ENCODE measurements around the gene IRF3.

The IRF3 gene

DNA sequence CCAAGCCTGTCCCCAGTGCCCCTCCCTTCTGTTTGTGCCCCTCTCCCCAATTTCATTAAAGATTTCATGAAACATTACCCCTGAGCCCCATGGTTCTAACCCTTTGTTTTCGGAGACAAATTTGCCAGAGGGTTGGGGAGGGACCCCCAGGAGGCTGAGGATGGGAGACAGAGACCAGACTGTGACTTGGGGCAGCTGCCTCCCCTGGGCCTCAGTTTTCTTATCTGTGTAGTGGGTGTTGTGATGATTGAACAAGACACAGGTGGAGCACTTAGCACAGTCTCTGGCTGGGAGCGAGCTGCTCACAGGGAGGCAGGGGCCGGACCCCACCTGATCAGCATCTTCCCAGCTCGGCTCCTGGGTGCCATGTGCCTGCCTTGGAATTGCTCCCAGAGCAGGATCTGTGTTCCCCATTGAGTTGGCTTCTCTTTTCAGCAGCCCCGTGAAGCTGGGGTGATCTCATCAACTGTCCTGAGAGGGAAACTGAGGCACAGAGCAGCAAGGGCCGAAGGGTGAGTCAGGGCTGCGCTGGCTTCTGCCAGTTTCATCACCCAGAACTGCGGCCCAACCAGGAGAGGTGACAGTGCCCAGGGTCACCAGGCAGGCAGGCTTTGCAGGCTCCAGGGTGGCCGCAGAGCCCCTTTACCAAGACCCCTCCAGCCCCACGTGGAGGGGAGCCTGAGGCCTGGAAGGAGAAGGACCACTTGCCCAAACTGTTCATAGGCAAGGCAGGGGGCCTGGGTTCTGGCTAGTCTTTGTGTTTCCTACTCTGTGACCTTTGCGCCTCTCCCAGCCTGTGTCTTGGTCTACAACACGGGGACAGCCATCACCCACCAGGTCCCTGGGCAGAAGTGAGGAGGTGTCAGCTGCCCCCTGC, 6.9 kb downstream of the IRF3 start:
- no peak overlapping the region for H3K4me3 ChIP-seq (ENCODE audit: low read depth, low read length)
- H3K27me3 ChIP-seq (ENCODE audit: control insufficient read depth, insufficient read depth, low read length): no peaks in the 10 kb centered on the region
- H3K9me3 ChIP-seq (ENCODE audit: control insufficient read depth, insufficient read depth, low read length): peaks cover 2% of the 10 kb centered on the region
- no peak overlapping the region for H3K9ac ChIP-seq (ENCODE audit: low read depth, low read length)
- H3K36me3 ChIP-seq (ENCODE audit: control insufficient read depth, insufficient read depth, low read length): peaks cover 73% of the 10 kb centered on the region
- H3K4me1 ChIP-seq (ENCODE audit: control insufficient read depth, insufficient read depth, low read length): peaks cover 3% of the 10 kb centered on the region

GRCh38 chr19:49658139-49658517, 7.5 kb downstream of the IRF3 start:
- peaks cover 2% of the 10 kb centered on the region for H3K9me3 ChIP-seq (ENCODE audit: control insufficient read depth, insufficient read depth, low read length)
- no peak overlapping the region for H3K9ac ChIP-seq (ENCODE audit: low read depth, low read length)
- no peak overlapping the region for H3K4me3 ChIP-seq (ENCODE audit: low read depth, low read length)
- H3K27me3 ChIP-seq (ENCODE audit: control insufficient read depth, insufficient read depth, low read length): no peaks in the 10 kb centered on the region
- H3K4me1 ChIP-seq (ENCODE audit: control insufficient read depth, insufficient read depth, low read length): peaks cover 3% of the 10 kb centered on the region
- H3K36me3 ChIP-seq (ENCODE audit: control insufficient read depth, insufficient read depth, low read length): peaks cover 79% of the 10 kb centered on the region

DNA sequence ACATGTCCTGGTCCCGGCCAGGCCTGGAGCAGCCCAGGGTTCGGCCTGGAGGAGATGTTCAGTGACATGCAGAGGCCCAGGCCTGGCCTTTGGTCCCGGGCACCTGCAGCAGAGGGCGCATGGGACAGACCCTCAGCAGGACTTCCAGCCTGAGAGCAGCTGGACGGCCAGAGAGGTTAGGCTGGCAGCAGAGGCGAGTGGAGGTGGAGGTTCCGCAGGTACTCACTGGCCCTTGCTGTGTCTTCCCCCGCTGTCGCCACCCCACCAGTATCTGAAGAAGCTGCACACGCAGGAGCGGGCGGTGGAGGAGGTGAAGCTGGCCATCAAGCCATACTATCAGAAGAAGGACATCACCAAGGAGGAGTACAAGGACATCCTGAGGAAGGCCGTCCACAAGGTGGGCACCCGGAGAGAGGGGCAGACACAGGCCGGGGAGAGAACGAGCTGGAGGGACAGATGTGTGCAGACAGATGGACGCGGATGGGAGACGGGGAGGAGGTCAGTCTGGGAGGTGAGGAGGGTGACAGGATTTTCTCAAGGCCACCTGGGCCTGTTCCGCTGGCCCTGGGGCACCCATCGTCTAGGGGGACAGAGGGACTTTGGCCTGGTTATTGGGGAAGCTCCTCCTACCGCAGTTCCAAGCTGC, 8.0 kb downstream of the IRF3 start:
- Histone ChIP-seq H3K36me3 (ENCODE audit: control insufficient read depth, insufficient read depth, low read length) (peaks cover 80% of the 10 kb centered on the region), H3K4me1 (ENCODE audit: control insufficient read depth, insufficient read depth, low read length) (peaks cover 3% of the 10 kb centered on the region), H3K27me3 (ENCODE audit: control insufficient read depth, insufficient read depth, low read length) (no peaks in the 10 kb centered on the region), H3K9ac (ENCODE audit: low read depth, low read length) (no peak overlapping the region), H3K4me3 (ENCODE audit: low read depth, low read length) (no peak overlapping the region), H3K9me3 (ENCODE audit: control insufficient read depth, insufficient read depth, low read length) (peaks cover 2% of the 10 kb centered on the region)

- peaks cover 75% of the 10 kb centered on the region for H3K36me3 ChIP-seq (ENCODE audit: control insufficient read depth, insufficient read depth, low read length)
- no peak overlapping the region for H3K4me3 ChIP-seq (ENCODE audit: low read depth, low read length)
- H3K27me3 ChIP-seq (ENCODE audit: control insufficient read depth, insufficient read depth, low read length): no peaks in the 10 kb centered on the region
- H3K9me3 ChIP-seq (ENCODE audit: control insufficient read depth, insufficient read depth, low read length): peaks cover 2% of the 10 kb centered on the region
- H3K4me1 ChIP-seq (ENCODE audit: control insufficient read depth, insufficient read depth, low read length): peaks cover 3% of the 10 kb centered on the region
- H3K9ac ChIP-seq (ENCODE audit: low read depth, low read length): no peak overlapping the region
These were observed 9.1 kb downstream of the IRF3 start for GRCh38 chr19:49656456-49657109.

- H3K9ac ChIP-seq (ENCODE audit: low read depth, low read length): no peak overlapping the region
- no peaks in the 10 kb centered on the region for H3K27me3 ChIP-seq (ENCODE audit: control insufficient read depth, insufficient read depth, low read length)
- H3K9me3 ChIP-seq (ENCODE audit: control insufficient read depth, insufficient read depth, low read length): peaks cover 2% of the 10 kb centered on the region
- H3K4me3 ChIP-seq (ENCODE audit: low read depth, low read length): no peak overlapping the region
- peaks cover 76% of the 10 kb centered on the region for H3K36me3 ChIP-seq (ENCODE audit: control insufficient read depth, insufficient read depth, low read length)
- H3K4me1 ChIP-seq (ENCODE audit: control insufficient read depth, insufficient read depth, low read length): peaks cover 3% of the 10 kb centered on the region
These were observed 9.8 kb downstream of the IRF3 start for GRCh38 chr19:49655570-49656455.

DNA sequence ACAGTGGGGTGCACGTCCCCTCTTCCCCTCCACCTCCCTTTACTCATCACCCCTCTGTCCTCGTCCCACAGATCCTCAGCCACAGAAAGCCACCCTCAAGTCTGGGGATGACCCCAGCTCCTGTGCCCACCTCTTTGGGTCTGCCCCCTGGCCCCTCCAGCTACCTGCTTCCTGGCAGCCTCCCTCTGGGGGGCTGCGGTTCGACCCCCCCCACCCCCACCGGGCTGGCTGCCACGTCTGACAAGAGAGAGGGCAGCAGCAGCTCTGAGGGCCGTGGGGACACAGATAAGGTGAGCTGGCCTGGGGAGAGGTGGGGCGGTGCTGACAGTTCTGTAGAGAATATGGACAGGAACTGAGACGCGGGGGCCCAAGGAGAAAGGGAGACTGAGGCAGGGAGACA, 11.1 kb downstream of the IRF3 start:
- Histone ChIP-seq H3K9ac (ENCODE audit: low read depth, low read length) (no peak overlapping the region), H3K36me3 (ENCODE audit: control insufficient read depth, insufficient read depth, low read length) (peaks cover 75% of the 10 kb centered on the region), H3K4me1 (ENCODE audit: control insufficient read depth, insufficient read depth, low read length) (peaks cover 3% of the 10 kb centered on the region), H3K27me3 (ENCODE audit: control insufficient read depth, insufficient read depth, low read length) (no peaks in the 10 kb centered on the region), H3K4me3 (ENCODE audit: low read depth, low read length) (no peak overlapping the region), H3K9me3 (ENCODE audit: control insufficient read depth, insufficient read depth, low read length) (no peaks in the 10 kb centered on the region)

DNA sequence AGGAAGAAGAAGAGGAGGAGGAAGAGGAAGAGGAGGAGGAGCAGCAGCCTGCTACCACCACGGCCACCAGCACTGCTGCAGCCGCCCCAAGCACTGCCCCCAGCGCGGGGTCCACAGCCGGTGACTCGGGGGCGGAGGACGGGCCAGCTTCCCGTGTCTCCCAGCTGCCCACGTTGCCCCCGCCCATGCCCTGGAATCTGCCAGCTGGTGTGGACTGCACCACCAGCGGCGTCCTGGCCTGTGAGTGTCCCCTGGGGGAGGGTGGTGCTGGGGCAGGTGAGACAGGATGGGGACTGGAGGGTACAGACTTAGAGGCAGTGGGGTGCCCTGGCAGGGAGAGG, 12.2 kb downstream of the IRF3 start:
- no peak overlapping the region for H3K4me3 ChIP-seq (ENCODE audit: low read depth, low read length)

DNA sequence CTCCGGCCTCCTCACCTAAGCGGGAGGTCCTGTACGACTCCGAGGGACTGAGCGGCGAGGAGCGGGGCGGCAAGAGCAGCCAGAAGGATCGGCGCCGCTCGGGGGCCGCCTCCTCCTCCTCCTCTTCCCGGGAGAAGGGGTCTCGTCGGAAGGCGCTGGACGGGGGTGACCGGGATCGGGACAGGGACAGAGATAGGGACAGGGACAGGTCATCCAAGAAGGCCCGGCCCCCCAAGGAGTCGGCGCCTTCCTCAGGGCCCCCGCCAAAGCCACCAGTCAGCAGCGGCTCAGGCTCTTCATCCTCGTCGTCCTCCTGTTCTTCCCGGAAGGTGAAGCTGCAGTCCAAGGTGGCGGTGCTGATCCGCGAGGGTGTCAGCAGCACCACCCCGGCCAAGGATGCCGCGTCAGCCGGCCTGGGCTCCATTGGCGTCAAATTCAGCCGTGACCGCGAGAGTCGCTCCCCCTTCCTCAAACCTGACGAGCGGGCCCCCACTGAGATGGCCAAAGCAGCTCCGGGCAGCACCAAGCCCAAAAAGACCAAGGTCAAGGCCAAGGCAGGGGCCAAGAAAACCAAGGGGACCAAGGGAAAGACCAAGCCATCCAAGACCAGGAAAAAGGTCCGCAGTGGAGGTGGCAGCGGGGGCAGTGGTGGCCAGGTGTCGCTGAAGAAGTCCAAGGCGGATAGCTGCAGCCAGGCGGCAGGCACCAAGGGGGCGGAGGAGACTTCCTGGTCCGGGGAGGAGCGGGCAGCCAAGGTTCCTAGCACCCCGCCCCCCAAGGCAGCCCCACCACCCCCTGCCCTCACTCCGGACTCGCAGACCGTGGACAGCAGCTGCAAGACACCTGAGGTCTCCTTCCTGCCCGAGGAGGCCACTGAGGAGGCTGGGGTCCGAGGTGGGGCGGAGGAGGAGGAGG, 12.8 kb downstream of the IRF3 start:
- Histone ChIP-seq H3K36me3 (ENCODE audit: control insufficient read depth, insufficient read depth, low read length) (peaks cover 66% of the 10 kb centered on the region), H3K9me3 (ENCODE audit: control insufficient read depth, insufficient read depth, low read length) (no peaks in the 10 kb centered on the region)

More for the DNA sequence above, 12.2 kb downstream of the IRF3 start:
- Histone ChIP-seq H3K27me3 (ENCODE audit: control insufficient read depth, insufficient read depth, low read length) (no peaks in the 10 kb centered on the region), H3K9me3 (ENCODE audit: control insufficient read depth, insufficient read depth, low read length) (no peaks in the 10 kb centered on the region), H3K4me1 (ENCODE audit: control insufficient read depth, insufficient read depth, low read length) (peaks cover 3% of the 10 kb centered on the region), H3K9ac (ENCODE audit: low read depth, low read length) (no peak overlapping the region), H3K36me3 (ENCODE audit: control insufficient read depth, insufficient read depth, low read length) (peaks cover 70% of the 10 kb centered on the region)

GRCh38 chr19:49651820-49652550, 13.7 kb downstream of the IRF3 start:
- no peak overlapping the region for H3K9ac ChIP-seq (ENCODE audit: low read depth, low read length)
- peaks cover 3% of the 10 kb centered on the region for H3K4me1 ChIP-seq (ENCODE audit: control insufficient read depth, insufficient read depth, low read length)
- H3K4me3 ChIP-seq (ENCODE audit: low read depth, low read length): no peak overlapping the region
- H3K27me3 ChIP-seq (ENCODE audit: control insufficient read depth, insufficient read depth, low read length): no peaks in the 10 kb centered on the region
- H3K36me3 ChIP-seq (ENCODE audit: control insufficient read depth, insufficient read depth, low read length): peaks cover 64% of the 10 kb centered on the region
- H3K9me3 ChIP-seq (ENCODE audit: control insufficient read depth, insufficient read depth, low read length): no peaks in the 10 kb centered on the region

More for the DNA sequence above, 12.8 kb downstream of the IRF3 start:
- Histone ChIP-seq H3K27me3 (ENCODE audit: control insufficient read depth, insufficient read depth, low read length) (no peaks in the 10 kb centered on the region), H3K4me1 (ENCODE audit: control insufficient read depth, insufficient read depth, low read length) (peaks cover 3% of the 10 kb centered on the region), H3K9ac (ENCODE audit: low read depth, low read length) (no peak overlapping the region), H3K4me3 (ENCODE audit: low read depth, low read length) (no peak overlapping the region)

- no peak overlapping the region for H3K4me3 ChIP-seq (ENCODE audit: low read depth, low read length)
- H3K4me1 ChIP-seq (ENCODE audit: control insufficient read depth, insufficient read depth, low read length): no peaks in the 10 kb centered on the region
- no peak overlapping the region for H3K9ac ChIP-seq (ENCODE audit: low read depth, low read length)
- H3K27me3 ChIP-seq (ENCODE audit: control insufficient read depth, insufficient read depth, low read length): no peaks in the 10 kb centered on the region
- H3K36me3 ChIP-seq (ENCODE audit: control insufficient read depth, insufficient read depth, low read length): peaks cover 67% of the 10 kb centered on the region
- H3K9me3 ChIP-seq (ENCODE audit: control insufficient read depth, insufficient read depth, low read length): no peaks in the 10 kb centered on the region
These were observed 14.4 kb downstream of the IRF3 start for GRCh38 chr19:49651029-49651819.
